ENCODE data around the gene SOX6. TPM values are rescaled to one million over a fixed set of nuclear protein-coding genes. Genes with fewer than 3 reads are reported as not detected.

SOX6 gene
- total RNA-seq, 1 experiment from 2014 or later: not detected

GRCh38 chr11:16016468-16016829, 339.9 kb downstream of the SOX6 start:
- no peak overlapping the region for H2BK12ac ChIP-seq (ENCODE audit: insufficient read length, low read depth, low read length)
- H3K4me2 ChIP-seq (ENCODE audit: insufficient read depth, insufficient read length, low read length): no peak overlapping the region
- no peak for TF ChIP-seq CTCF (conservative IDR thresholded peaks at IDR 0.05)
- no CpG with 5 or more reads among the region's 2 CpGs for WGBS (ENCODE audit: extremely low coverage, insufficient read length, low lambda C conversion rate)
- Mint-ChIP-seq H3K4me3 (no peak overlapping the region; a peak in 1 of 5 replicates), H3K27me3 (ENCODE audit: low read depth) (peaks cover 4% of the 10 kb centered on the region; the same call in 1 of the 2 replicates), H3K36me3 (ENCODE audit: insufficient read depth in 1 of 3, low read depth in 3 of 3) (no peaks in the 10 kb centered on the region), H3K9me3 (no peaks in the 10 kb centered on the region), H3K4me1 (peaks cover 18 to 28% of the 10 kb centered on the region in 2 experiments), H3K27ac (peak overlapping the region in 1 of 3 experiments; percentile 24; a peak in 1 of 7 replicates)
- H4K8ac ChIP-seq (replicated peaks; ENCODE audit: insufficient read length, low read depth, low read length): no peak overlapping the region
- no peak overlapping the region for H2AFZ ChIP-seq (ENCODE audit: low read length)
- H3K9me3 ChIP-seq (ENCODE audit: control insufficient read depth, low read depth, low read length): no peaks in the 10 kb centered on the region
- H3K23ac ChIP-seq (ENCODE audit: insufficient read length, low read depth, low read length): no peak overlapping the region
- no peak overlapping the region for H3K14ac ChIP-seq (ENCODE audit: insufficient read depth, low read length)
- H3K79me1 ChIP-seq (ENCODE audit: insufficient read depth, low read depth, low read length, poor library complexity, severe bottlenecking): no peaks in the 10 kb centered on the region
- no peak overlapping the region for H2AK5ac ChIP-seq (ENCODE audit: insufficient read length, low read length)
- H2BK120ac ChIP-seq (ENCODE audit: low read depth, low read length, poor library complexity, severe bottlenecking): no peak overlapping the region
- no peak overlapping the region for H4K5ac ChIP-seq (ENCODE audit: insufficient read length, low read depth, low read length)
- H2BK5ac ChIP-seq (ENCODE audit: insufficient read length, low read length): no peak overlapping the region
- H4K91ac ChIP-seq (ENCODE audit: insufficient read length, low read depth, low read length): no peak overlapping the region
- no peak overlapping the region for H3K27ac ChIP-seq (ENCODE audit: insufficient read length, low read depth, low read length)
- no peak overlapping the region for H2BK15ac ChIP-seq (ENCODE audit: low read depth, low read length)
- no peaks in the 10 kb centered on the region for H3K27me3 ChIP-seq (ENCODE audit: insufficient read depth, low read length)
- no peak overlapping the region for H3K18ac ChIP-seq (ENCODE audit: insufficient read length, low read depth, low read length)
- no peaks in the 10 kb centered on the region for H3K4me1 ChIP-seq (ENCODE audit: insufficient read depth, low read length)
- H3K23me2 ChIP-seq (ENCODE audit: insufficient read length, low read depth, low read length, poor library complexity, severe bottlenecking): no peaks in the 10 kb centered on the region
- no peaks in the 10 kb centered on the region for H4K20me1 ChIP-seq (ENCODE audit: control insufficient read depth, insufficient read depth, insufficient read length)
- H3K56ac ChIP-seq (ENCODE audit: insufficient read length, low read depth, low read length): no peak overlapping the region
- H3K9ac ChIP-seq (ENCODE audit: extremely low read depth, insufficient read length, low read length): no peak overlapping the region
- no peaks in the 10 kb centered on the region for H3K79me2 ChIP-seq (ENCODE audit: insufficient read depth, low read length)
- no peak overlapping the region for H3K4ac ChIP-seq (ENCODE audit: low read depth, low read length)
- no peak overlapping the region for H2BK20ac ChIP-seq (ENCODE audit: low read depth, low read length, poor library complexity, severe bottlenecking)
- H3T11ph ChIP-seq (ENCODE audit: low read length): no peak overlapping the region
- DNase-seq: no peak
